ENCODE results near the gene BCL2L2. TPM values are rescaled to one million over a fixed set of nuclear protein-coding genes. Genes with fewer than 3 reads are reported as not detected.

Gene BCL2L2
- total RNA-seq, 5 donors from 2014 or later (not counting 1 experiment from before 2014, with no cell fraction given): 1.9 to 4.6 (median 2.2) TPM

GRCh38 chr14:23286020-23286901 is 20.4 kb upstream of the BCL2L2 start, which contains the start of gene HOMEZ:
HOMEZ (minus strand) TSS chr14:23286132; CDS start chr14:23285952, 180 bp downstream.
- peak within 1 kb of the TSS; percentile 67 for H3K27ac ChIP-seq (ENCODE audit: low read length)
- peak within 1 kb of the TSS; percentile 61 to 83 for H3K4me3 ChIP-seq (ENCODE audit: control insufficient read depth in 1 of 2, extremely low read depth in 1 of 2, low read length in 1 of 2)
- H3K27me3 Mint-ChIP-seq: no peaks in the 10 kb centered on the region
- H3K4me3 Mint-ChIP-seq: peak within 1 kb of the TSS; percentile 94 to 97 (median 96)
- under 1% methylated on average over 40 of the region's 53 CpGs for WGBS (ENCODE audit: insufficient coverage)
- H3K36me3 ChIP-seq (ENCODE audit: control insufficient read depth in 2 of 2, extremely low read depth in 1 of 2, insufficient read depth in 1 of 2, low read length in 1 of 2): no peaks in the 10 kb centered on the region
- peaks cover 9 to 14% of the 10 kb centered on the region in 2 experiments for H3K4me1 ChIP-seq (ENCODE audit: control insufficient read depth in 1 of 2, extremely low read depth in 1 of 2, insufficient read depth in 2 of 2, low read length in 2 of 2)
- no peaks in the 10 kb centered on the region for H3K9me3 Mint-ChIP-seq
- H3K4me1 Mint-ChIP-seq: peaks cover 29 to 37% (median 30%) of the 10 kb centered on the region in 3 donors
- DNase-seq (peak; percentile 91 to 98 (median 95)), ATAC-seq (replicated peaks in 1 of 4) (peak; percentile 97 to 99 (median 98))
- H3K27ac Mint-ChIP-seq: peak within 1 kb of the TSS; percentile 94 to 98
- no peaks in the 10 kb centered on the region for H3K36me3 Mint-ChIP-seq
- POLR2A ChIA-PET: interaction anchor here (0.6 to 1.2 kb wide), 5 partner anchors 14 to 248 kb away, joined by 3 to 7 read pairs (median 4); partner anchors contain the start of gene PABPN1 (in 1 of the 2)
- H3K27me3 ChIP-seq (replicated peaks in 1 of 2; ENCODE audit: control insufficient read depth in 2 of 2, extremely low read depth in 1 of 2, insufficient read depth in 2 of 2, low read length in 1 of 2): no peaks in the 10 kb centered on the region
- CTCF ChIA-PET: interaction anchor here (0.5 to 2.0 kb wide), 13 partner anchors 8 to 189 kb away, joined by 3 to 11 read pairs (median 4); partner anchors contain the start of genes PABPN1 (in 1 of the 2) and PPP1R3E (in 1 of the 2)
- no peaks in the 10 kb centered on the region for H3K9me3 ChIP-seq

GRCh38 chr14:23286902-23287479 is 19.6 kb upstream of the BCL2L2 start:
- no peaks in the 10 kb centered on the region for H3K9me3 Mint-ChIP-seq
- Histone ChIP-seq H3K36me3 (ENCODE audit: control insufficient read depth in 2 of 2, extremely low read depth in 1 of 2, insufficient read depth in 1 of 2, low read length in 1 of 2) (no peaks in the 10 kb centered on the region), H3K27me3 (replicated peaks in 1 of 2; ENCODE audit: control insufficient read depth in 2 of 2, extremely low read depth in 1 of 2, insufficient read depth in 2 of 2, low read length in 1 of 2) (no peaks in the 10 kb centered on the region), H3K4me1 (ENCODE audit: control insufficient read depth in 1 of 2, extremely low read depth in 1 of 2, insufficient read depth in 2 of 2, low read length in 2 of 2) (peaks cover 9 to 14% of the 10 kb centered on the region in 2 experiments), H3K27ac (ENCODE audit: low read length) (peak overlapping the region; percentile 55), H3K9me3 (no peaks in the 10 kb centered on the region), H3K4me3 (ENCODE audit: control insufficient read depth in 1 of 2, extremely low read depth in 1 of 2, low read length in 1 of 2) (peak overlapping the region; percentile 61 to 83)
- no peaks in the 10 kb centered on the region for H3K27me3 Mint-ChIP-seq
- CTCF ChIA-PET: interaction anchor here (0.5 to 2.0 kb wide), 10 partner anchors 8 to 166 kb away, joined by 3 to 11 read pairs (median 4); partner anchors contain the start of genes PABPN1 (in 1 of the 2) and PPP1R3E (in 1 of the 2)
- ATAC-seq (replicated peaks in 1 of 4): no peak
- H3K4me3 Mint-ChIP-seq: peak overlapping the region; percentile 94 to 97 (median 96)
- peaks cover 29 to 37% (median 29%) of the 10 kb centered on the region in 3 donors for H3K4me1 Mint-ChIP-seq
- no peak for DNase-seq
- peak overlapping the region; percentile 94 to 98 for H3K27ac Mint-ChIP-seq
- POLR2A ChIA-PET: interaction anchor here (0.6 to 1.2 kb wide), 5 partner anchors 14 to 707 kb away, joined by 3 to 7 read pairs (median 4); partner anchors contain the start of gene PABPN1 (in 1 of the 2)
- WGBS (ENCODE audit: insufficient coverage): 83% methylated on average over 5 of the region's 6 CpGs
- H3K36me3 Mint-ChIP-seq: no peaks in the 10 kb centered on the region

- Histone ChIP-seq H3K9me3 (no peaks in the 10 kb centered on the region), H3K4me3 (ENCODE audit: control insufficient read depth in 1 of 2, extremely low read depth in 1 of 2, low read length in 1 of 2) (no peak overlapping the region), H3K27me3 (replicated peaks in 1 of 2; ENCODE audit: control insufficient read depth in 2 of 2, extremely low read depth in 1 of 2, insufficient read depth in 2 of 2, low read length in 1 of 2) (no peaks in the 10 kb centered on the region), H3K36me3 (ENCODE audit: control insufficient read depth in 2 of 2, extremely low read depth in 1 of 2, insufficient read depth in 1 of 2, low read length in 1 of 2) (peaks cover 0 to 16% of the 10 kb centered on the region in 2 donors), H3K4me1 (ENCODE audit: control insufficient read depth in 1 of 2, extremely low read depth in 1 of 2, insufficient read depth in 2 of 2, low read length in 2 of 2) (peaks cover 0 to 12% of the 10 kb centered on the region in 2 experiments), H3K27ac (ENCODE audit: low read length) (no peak overlapping the region)
- peak overlapping the region; percentile 25 to 66 for H3K27ac Mint-ChIP-seq
- CTCF ChIA-PET: interaction anchor here (0.7 to 1.2 kb wide), 8 partner anchors 8 to 761 kb away, joined by 3 to 10 read pairs (median 4); partner anchors contain the start of gene HOMEZ (in 1 of the 2)
- POLR2A ChIA-PET: no interaction called here
- peak; percentile 69 to 90 (median 72) for ATAC-seq (replicated peaks in 1 of 4)
- H3K27me3 Mint-ChIP-seq: peaks cover 0 to 2% of the 10 kb centered on the region in 2 donors
- H3K4me3 Mint-ChIP-seq: peak overlapping the region in 1 of 3 donors; percentile 49
- DNase-seq: peak in 33 of 35 experiments; percentile 18 to 83 (median 45)
- peaks cover 11% of the 10 kb centered on the region for H3K36me3 Mint-ChIP-seq
- H3K4me1 Mint-ChIP-seq: peaks cover 21 to 30% (median 21%) of the 10 kb centered on the region in 3 donors
- no peaks in the 10 kb centered on the region for H3K9me3 Mint-ChIP-seq
- 40% methylated on average over 15 of the region's 24 CpGs for WGBS (ENCODE audit: insufficient coverage)
These were observed 11.7 kb upstream of the BCL2L2 start for GRCh38 chr14:23294734-23295561.

- no peak overlapping the region for H3K27ac Mint-ChIP-seq
- POLR2A ChIA-PET: no interaction called here
- H3K27me3 ChIP-seq (replicated peaks in 1 of 2; ENCODE audit: control insufficient read depth in 2 of 2, extremely low read depth in 1 of 2, insufficient read depth in 2 of 2, low read length in 1 of 2): no peaks in the 10 kb centered on the region
These were observed 10.4 kb upstream of the BCL2L2 start for GRCh38 chr14:23296012-23296777.

GRCh38 chr14:23297096-23297495 is 9.5 kb upstream of the BCL2L2 start:
- ChIA-PET CTCF (interaction anchor here (0.5 to 1.7 kb wide), 5 partner anchors 11 to 474 kb away, joined by 3 to 6 read pairs (median 3); partner anchors contain the start of gene PABPN1 (in 1 of the 2)), POLR2A (no interaction called here)
- no peak overlapping the region for H3K4me3 Mint-ChIP-seq
- Histone ChIP-seq H3K27me3 (replicated peaks in 1 of 2; ENCODE audit: control insufficient read depth in 2 of 2, extremely low read depth in 1 of 2, insufficient read depth in 2 of 2, low read length in 1 of 2) (no peaks in the 10 kb centered on the region), H3K4me3 (ENCODE audit: control insufficient read depth in 1 of 2, extremely low read depth in 1 of 2, low read length in 1 of 2) (no peak overlapping the region), H3K9me3 (no peaks in the 10 kb centered on the region), H3K4me1 (ENCODE audit: control insufficient read depth in 1 of 2, extremely low read depth in 1 of 2, insufficient read depth in 2 of 2, low read length in 2 of 2) (peaks cover 9 to 27% of the 10 kb centered on the region in 2 experiments), H3K27ac (ENCODE audit: low read length) (no peak overlapping the region), H3K36me3 (ENCODE audit: control insufficient read depth in 2 of 2, extremely low read depth in 1 of 2, insufficient read depth in 1 of 2, low read length in 1 of 2) (peaks cover 0 to 16% of the 10 kb centered on the region in 2 donors)
- H3K36me3 Mint-ChIP-seq: peaks cover 11% of the 10 kb centered on the region
- H3K9me3 Mint-ChIP-seq: no peaks in the 10 kb centered on the region
- WGBS (ENCODE audit: insufficient coverage): 99% methylated on average over 5 of the region's 7 CpGs
- ATAC-seq (replicated peaks in 1 of 4) (no peak), DNase-seq (no peak)
- H3K27me3 Mint-ChIP-seq: peaks cover 0 to 2% of the 10 kb centered on the region in 2 donors
- H3K27ac Mint-ChIP-seq: no peak overlapping the region
- peaks cover 28 to 40% (median 36%) of the 10 kb centered on the region in 3 donors for H3K4me1 Mint-ChIP-seq

More at GRCh38 chr14:23296012-23296777, 10.4 kb upstream of the BCL2L2 start:
- DNase-seq (no peak), ATAC-seq (replicated peaks in 1 of 4) (no peak)
- no peak overlapping the region for H3K27ac ChIP-seq (ENCODE audit: low read length)
- H3K4me3 ChIP-seq (ENCODE audit: control insufficient read depth in 1 of 2, extremely low read depth in 1 of 2, low read length in 1 of 2): no peak overlapping the region
- Mint-ChIP-seq H3K27me3 (peaks cover 0 to 2% of the 10 kb centered on the region in 2 donors), H3K4me3 (no peak overlapping the region), H3K36me3 (peaks cover 11% of the 10 kb centered on the region), H3K9me3 (no peaks in the 10 kb centered on the region), H3K4me1 (peaks cover 28 to 40% (median 34%) of the 10 kb centered on the region in 3 donors)
- peaks cover 0 to 16% of the 10 kb centered on the region in 2 donors for H3K36me3 ChIP-seq (ENCODE audit: control insufficient read depth in 2 of 2, extremely low read depth in 1 of 2, insufficient read depth in 1 of 2, low read length in 1 of 2)
- H3K9me3 ChIP-seq: no peaks in the 10 kb centered on the region
- WGBS (ENCODE audit: insufficient coverage): 100% methylated on average over 4 of the region's 7 CpGs
- peaks cover 9 to 23% of the 10 kb centered on the region in 2 experiments for H3K4me1 ChIP-seq (ENCODE audit: control insufficient read depth in 1 of 2, extremely low read depth in 1 of 2, insufficient read depth in 2 of 2, low read length in 2 of 2)
- CTCF ChIA-PET: interaction anchor here (0.6 to 1.7 kb wide), 5 partner anchors 10 to 228 kb away, joined by 3 to 6 read pairs (median 3); partner anchors contain the start of gene PABPN1 (in 1 of the 2)

Measured in T-cell (primary cell).